Left lung (tissue), 10 donors: Measurements from ENCODE around the gene CHMP5. TPM values are rescaled to one million over a fixed set of nuclear protein-coding genes. Genes with fewer than 3 reads are reported as not detected.

ENCODE experiments used
- ATAC-seq: fragments of 200-7000 bp; cut with Tn5 transposase; one replicate; pipeline ENCODE4 v1.9.1; 2020; ENCODE audit warnings: moderate library complexity
- DNase-seq, 4 donors: peaks; one replicate each; pipeline ENCODE4 v3.0.0-alpha.2; 2013 to 2020
- H3K27ac ChIP-seq, 2 donors: fragments of 200-600 bp; sonication (generic) in 1 of 2; one replicate each; pipeline versions ENCODE4 v1.5.0 to v1.8.0; 2020 to 2021
- H3K27me3 ChIP-seq, 2 donors: fragments of 200-600 bp; sonication (generic) in 1 of 2; one replicate each; pipeline versions ENCODE4 v1.5.0 to v1.8.0; 2020 to 2021
- H3K36me3 ChIP-seq, 2 donors: fragments of 200-600 bp; sonication (generic) in 1 of 2; one replicate each; pipeline versions ENCODE4 v1.5.0 to v1.8.0; 2020 to 2021
- H3K4me1 ChIP-seq, 2 donors: fragments of 200-600 bp; one replicate each; pipeline ENCODE4 v1.8.0; 2021
- H3K4me3 ChIP-seq, 2 donors: fragments of 200-600 bp; sonication (generic) in 1 of 2; one replicate each; pipeline versions ENCODE4 v1.5.0 to v1.8.0; 2020 to 2021; ENCODE audit warnings: mild to moderate bottlenecking in 1 of 2
- H3K9me3 ChIP-seq, 2 donors: fragments of 200-600 bp; sonication (generic) in 1 of 2; one replicate each; pipeline versions ENCODE4 v1.5.0 to v1.8.0; 2020 to 2021
- intact Hi-C, 2 donors: fragments of 100-400 bp; cut with DNase I; formaldehyde crosslinking; loops; one replicate each; pipeline versions ENCODE4 v1.11.2 to v1.14.2; 2022
- polyA plus RNA-seq, 6 donors: library from polyadenylated mRNA; unstranded; fragments of 120-200 nt; gene quantifications; one replicate each; pipeline ENCODE4 v1.2.1, GENCODE V29; 2013; ENCODE audit not compliant: insufficient read length in 6 of 6
- total RNA-seq, 2 donors: library from RNA; stranded (reverse); fragmentation: NEBNext Ultra II Directional; extraction: Animal tissue kit (Norgen Biotek cat#: 25700); gene quantifications; one replicate each; pipeline ENCODE4 v1.2.1, GENCODE V29; 2021
- TF ChIP-seq, protein P1 (sequence below), 2 donors: fragments of 200-600 bp; sonication (generic) in 1 of 2; IDR thresholded peaks; one replicate each; pipeline versions ENCODE4 v1.5.0 to v1.8.0; 2021; ENCODE audit warnings: antibody characterized with exemption in 2 of 2
- donor health status: DM: no; HTN: yes; CAD: no.
- donor health status: DM: no; HTN: no; CAD: no.

CHMP5 gene
- total and polyA plus RNA-seq, 8 donors = 67.4 to 112 (median 95.8) TPM

DNA sequence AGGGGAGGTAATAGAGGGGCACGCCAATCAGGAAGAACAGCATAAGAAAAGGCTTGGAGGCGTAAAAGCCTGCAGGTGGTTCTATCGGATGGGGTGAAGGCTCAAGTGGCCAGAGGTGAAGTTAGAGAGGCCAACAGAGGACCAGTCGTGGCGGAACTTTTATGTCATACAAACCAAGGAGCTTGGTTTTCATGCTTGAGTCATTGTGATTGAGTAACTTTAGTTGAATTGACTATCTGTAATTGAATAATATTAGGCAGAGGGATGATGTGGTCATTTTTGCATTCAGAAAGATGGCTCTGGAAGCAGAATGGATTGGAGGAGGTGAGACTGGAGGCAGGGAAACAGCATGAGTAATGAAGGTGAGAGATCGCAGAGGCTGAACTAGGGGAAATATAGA, 32.0 kb upstream of the CHMP5 start:
- intact Hi-C loops = no loop called here
- no peak for DNase-seq
- TF ChIP-seq, protein P1, sequence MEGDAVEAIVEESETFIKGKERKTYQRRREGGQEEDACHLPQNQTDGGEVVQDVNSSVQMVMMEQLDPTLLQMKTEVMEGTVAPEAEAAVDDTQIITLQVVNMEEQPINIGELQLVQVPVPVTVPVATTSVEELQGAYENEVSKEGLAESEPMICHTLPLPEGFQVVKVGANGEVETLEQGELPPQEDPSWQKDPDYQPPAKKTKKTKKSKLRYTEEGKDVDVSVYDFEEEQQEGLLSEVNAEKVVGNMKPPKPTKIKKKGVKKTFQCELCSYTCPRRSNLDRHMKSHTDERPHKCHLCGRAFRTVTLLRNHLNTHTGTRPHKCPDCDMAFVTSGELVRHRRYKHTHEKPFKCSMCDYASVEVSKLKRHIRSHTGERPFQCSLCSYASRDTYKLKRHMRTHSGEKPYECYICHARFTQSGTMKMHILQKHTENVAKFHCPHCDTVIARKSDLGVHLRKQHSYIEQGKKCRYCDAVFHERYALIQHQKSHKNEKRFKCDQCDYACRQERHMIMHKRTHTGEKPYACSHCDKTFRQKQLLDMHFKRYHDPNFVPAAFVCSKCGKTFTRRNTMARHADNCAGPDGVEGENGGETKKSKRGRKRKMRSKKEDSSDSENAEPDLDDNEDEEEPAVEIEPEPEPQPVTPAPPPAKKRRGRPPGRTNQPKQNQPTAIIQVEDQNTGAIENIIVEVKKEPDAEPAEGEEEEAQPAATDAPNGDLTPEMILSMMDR (IDR thresholded peaks at IDR 0.05) = no peak

DNA sequence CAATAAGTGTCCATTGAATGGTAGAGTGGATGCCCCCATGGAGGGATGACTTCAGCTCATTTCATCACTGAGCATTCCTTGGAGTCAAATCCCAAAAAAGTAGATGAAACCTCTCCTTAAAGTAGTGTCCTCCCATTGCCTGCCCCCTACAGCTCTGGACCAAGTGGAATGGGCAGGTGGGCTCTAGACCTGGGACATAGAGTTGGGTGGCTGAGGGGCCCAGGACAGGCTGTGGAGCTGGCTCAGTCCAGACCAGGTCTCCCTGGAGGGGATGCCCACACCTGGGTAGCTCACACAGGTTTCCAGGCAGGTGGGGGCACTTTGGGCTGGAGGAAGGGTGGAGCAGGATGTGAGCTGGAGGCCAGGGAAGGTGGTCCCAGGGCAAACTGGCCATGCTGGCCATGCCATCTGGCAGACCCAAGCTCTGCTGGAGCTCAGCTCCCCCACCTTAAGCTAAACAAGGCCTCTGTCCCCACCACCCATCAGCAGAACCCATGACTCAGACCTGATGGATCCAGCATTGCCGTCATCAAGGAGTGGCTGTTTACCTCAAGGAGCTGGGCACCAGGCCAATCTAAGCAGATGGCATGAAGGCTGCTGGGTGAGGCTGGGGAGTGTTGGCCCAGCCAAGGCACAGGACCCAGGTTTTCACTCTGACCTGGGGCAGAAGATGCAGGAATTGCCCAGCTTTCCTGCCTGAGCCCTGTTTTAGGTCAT, 31.1 kb upstream of the CHMP5 start:
- H3K27me3 ChIP-seq = no peaks in the 10 kb centered on the region
- H3K36me3 ChIP-seq = no peaks in the 10 kb centered on the region
- peak; percentile 77 for ATAC-seq
- no peaks in the 10 kb centered on the region for H3K4me1 ChIP-seq
- TF ChIP-seq, protein P1 (IDR thresholded peaks at IDR 0.05) = no peak
- no peak overlapping the region for H3K4me3 ChIP-seq
- intact Hi-C loops = no loop called here
- peak in 2 of 4 donors; percentile 73 to 84 for DNase-seq
- no peaks in the 10 kb centered on the region for H3K9me3 ChIP-seq
- H3K27ac ChIP-seq = peak overlapping the region; percentile 41 to 60

More for the DNA sequence above, 32.0 kb upstream of the CHMP5 start:
- no peaks in the 10 kb centered on the region for H3K36me3 ChIP-seq
- no peaks in the 10 kb centered on the region for H3K27me3 ChIP-seq
- no peaks in the 10 kb centered on the region for H3K9me3 ChIP-seq
- H3K4me1 ChIP-seq = no peaks in the 10 kb centered on the region
- H3K4me3 ChIP-seq = no peak overlapping the region
- no peak overlapping the region for H3K27ac ChIP-seq
- ATAC-seq = no peak

DNA sequence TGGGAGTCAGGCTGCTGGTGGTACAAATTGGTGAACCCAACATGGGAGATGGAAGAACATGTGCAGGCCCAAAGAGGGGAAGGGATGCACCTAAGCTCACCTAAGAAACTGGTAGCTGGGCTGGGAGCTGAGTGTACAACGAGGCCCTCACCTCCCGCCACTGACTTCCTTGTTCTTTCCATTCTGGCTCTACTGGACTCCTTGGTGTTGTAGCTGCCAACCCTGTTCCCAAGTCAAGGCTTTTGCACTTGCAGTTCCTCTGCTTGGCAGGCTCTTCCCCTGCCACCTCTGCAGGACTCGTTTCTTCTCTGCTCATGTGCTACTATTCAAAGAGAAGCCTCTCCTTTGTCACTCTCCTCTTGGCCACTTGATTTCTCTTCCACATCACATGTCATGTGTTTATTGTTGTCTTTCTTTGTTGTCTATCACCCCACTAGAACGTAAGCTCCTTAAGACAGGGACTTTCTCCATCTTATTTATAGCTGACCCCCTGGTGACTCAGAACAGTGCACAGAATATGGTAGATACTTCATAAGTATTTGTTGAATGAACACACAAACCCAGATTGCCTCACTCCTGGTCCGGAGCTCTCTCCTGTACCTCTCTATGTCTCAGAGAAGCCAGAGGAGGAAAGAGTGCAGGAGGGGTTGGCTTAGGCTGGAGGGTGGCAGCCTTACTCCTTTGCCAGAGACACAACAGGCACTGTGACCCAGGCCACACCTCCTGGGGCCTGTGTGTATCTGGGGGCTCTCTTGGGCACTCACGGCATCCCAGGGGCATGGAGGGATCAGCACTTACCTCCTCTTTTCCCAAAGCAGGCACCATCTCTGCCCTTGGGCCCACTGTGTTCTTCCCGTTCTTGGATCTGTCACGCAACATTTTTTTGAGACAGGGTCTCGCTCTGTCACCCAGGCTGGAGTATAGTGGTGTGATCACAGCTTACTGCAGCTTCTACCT, 30.1 kb upstream of the CHMP5 start:
- peak; percentile 50 for ATAC-seq
- H3K27ac ChIP-seq = peak overlapping the region; percentile 41 to 60

DNA sequence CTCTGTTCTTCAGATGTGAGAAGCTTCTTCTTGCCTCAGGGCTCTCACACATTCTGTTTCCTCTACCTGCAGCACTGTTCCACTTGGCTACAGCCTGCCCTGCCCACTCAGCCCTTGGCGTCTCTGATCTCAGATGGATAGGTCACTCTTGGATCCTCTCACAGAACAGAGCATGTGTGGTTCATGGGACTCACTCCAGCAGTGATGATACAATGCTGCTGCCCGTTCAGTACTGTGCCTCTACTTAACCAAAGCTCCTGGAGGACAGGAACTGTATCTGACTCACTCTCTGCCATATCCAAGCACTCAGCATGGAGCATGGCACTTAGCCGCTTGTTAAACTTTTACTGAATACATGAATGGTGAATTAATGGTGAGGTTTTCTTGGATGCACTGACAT, 28.3 kb upstream of the CHMP5 start:
- Histone ChIP-seq H3K4me1 (no peaks in the 10 kb centered on the region), H3K4me3 (no peak overlapping the region), H3K27ac (no peak overlapping the region), H3K36me3 (no peaks in the 10 kb centered on the region), H3K9me3 (no peaks in the 10 kb centered on the region), H3K27me3 (no peaks in the 10 kb centered on the region)
- ATAC-seq (no peak), DNase-seq (no peak)
- TF ChIP-seq, protein P1 (IDR thresholded peaks at IDR 0.05) = no peak
- intact Hi-C loops = no loop called here

More for the DNA sequence above, 30.1 kb upstream of the CHMP5 start:
- no peaks in the 10 kb centered on the region for H3K9me3 ChIP-seq
- no peaks in the 10 kb centered on the region for H3K36me3 ChIP-seq
- intact Hi-C loops = no loop called here
- no peaks in the 10 kb centered on the region for H3K27me3 ChIP-seq
- TF ChIP-seq, protein P1 (IDR thresholded peaks at IDR 0.05) = no peak
- no peak for DNase-seq
- H3K4me3 ChIP-seq = no peak overlapping the region
- no peaks in the 10 kb centered on the region for H3K4me1 ChIP-seq

DNA sequence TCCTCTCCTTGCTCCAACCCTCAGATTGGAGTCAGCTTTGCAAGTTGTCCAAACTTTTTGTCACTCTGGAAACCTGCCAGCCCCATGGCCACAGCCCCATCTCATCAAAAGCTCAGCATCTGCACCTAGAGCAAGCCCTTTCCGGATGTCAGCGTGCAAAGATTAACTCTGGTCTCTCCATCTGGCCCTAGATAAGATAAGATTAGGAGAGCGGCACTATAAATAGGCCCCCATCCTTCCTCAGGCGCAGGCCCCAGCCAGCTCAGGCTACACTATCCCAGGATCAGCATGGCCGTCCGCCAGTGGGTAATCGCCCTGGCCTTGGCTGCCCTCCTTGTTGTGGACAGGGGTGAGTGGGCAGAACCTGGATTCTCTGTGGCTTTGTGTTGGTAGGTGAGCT, 24.9 kb upstream of the CHMP5 start, which contains the start of gene SPINK4:
Gene SPINK4 (plus strand): TSS at position 247 of the 400 bp plus-strand sequence. CDS start 42 bp downstream, at position 289.
- Histone ChIP-seq H3K27me3 (no peaks in the 10 kb centered on the region), H3K4me3 (no peak within 1 kb of the TSS), H3K36me3 (no peaks in the 10 kb centered on the region), H3K9me3 (no peaks in the 10 kb centered on the region), H3K27ac (no peak within 1 kb of the TSS), H3K4me1 (no peaks in the 10 kb centered on the region)
- TF ChIP-seq, protein P1 (IDR thresholded peaks at IDR 0.05) = no peak
- DNase-seq = no peak
- ATAC-seq = no peak
- intact Hi-C loops = no loop called here
